Neural progenitor cell (in vitro differentiated cells): ENCODE results near the gene SSR3.

ENCODE experiments used
- CTCF ChIP-seq: fragments of 200-600 bp; sonication (generic); IDR thresholded peaks from 2 replicates; pipeline ENCODE4 v1.5.1; 2017; ENCODE audit warnings: antibody characterized with exemption, mild to moderate bottlenecking
- EZH2 ChIP-seq: fragments of 200-600 bp; sonication (generic); IDR thresholded peaks from 2 replicates; pipeline ENCODE4 v1.6.1; 2017; ENCODE audit warnings: antibody characterized with exemption, mild to moderate bottlenecking, moderate library complexity

GRCh38 chr3:156598413-156598812 lies 43.5 kb upstream of the SSR3 start:
- TF ChIP-seq CTCF (no peak), EZH2 (no peak)
